Astrocyte (in vitro differentiated cells and primary cell): ENCODE results near the gene YWHAB.

Experiments used
- CTCF ChIP-seq: IDR thresholded peaks from 2 replicates; pipeline ENCODE4 v1.5.1; 2011; ENCODE audit warnings: low read depth, mild to moderate bottlenecking, inconsistent platforms, low read length, moderate library complexity; ENCODE audit not compliant: insufficient read depth
- EZH2 ChIP-seq: IDR thresholded peaks from 2 replicates; pipeline ENCODE4 v1.6.1; 2012; ENCODE audit warnings: mild to moderate bottlenecking, low read length, inconsistent platforms; ENCODE audit not compliant: insufficient read depth

GRCh38 chr20:44883214-44883902, 2.1 kb upstream of the YWHAB start:
- no peak for TF ChIP-seq EZH2
- TF ChIP-seq CTCF = no peak
